Activated T-helper 9 cell treated with anti-CD3 and anti-CD28 coated beads, Interleukin-2, amount 50 U/mL, for 16 hours (primary cell): ENCODE data around the gene GNG13.
"Not testable (repeated sequence)": the region's sequence is repeated elsewhere in the genome, so short reads cannot be mapped to it uniquely, and the experiment has no call there.

Experiments used
- DNase-seq: peaks from one replicate; pipeline ENCODE4 v3.0.0-alpha.2; 2020; ENCODE audit warnings: low read depth

GNG13 gene, protein sequence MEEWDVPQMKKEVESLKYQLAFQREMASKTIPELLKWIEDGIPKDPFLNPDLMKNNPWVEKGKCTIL

DNA sequence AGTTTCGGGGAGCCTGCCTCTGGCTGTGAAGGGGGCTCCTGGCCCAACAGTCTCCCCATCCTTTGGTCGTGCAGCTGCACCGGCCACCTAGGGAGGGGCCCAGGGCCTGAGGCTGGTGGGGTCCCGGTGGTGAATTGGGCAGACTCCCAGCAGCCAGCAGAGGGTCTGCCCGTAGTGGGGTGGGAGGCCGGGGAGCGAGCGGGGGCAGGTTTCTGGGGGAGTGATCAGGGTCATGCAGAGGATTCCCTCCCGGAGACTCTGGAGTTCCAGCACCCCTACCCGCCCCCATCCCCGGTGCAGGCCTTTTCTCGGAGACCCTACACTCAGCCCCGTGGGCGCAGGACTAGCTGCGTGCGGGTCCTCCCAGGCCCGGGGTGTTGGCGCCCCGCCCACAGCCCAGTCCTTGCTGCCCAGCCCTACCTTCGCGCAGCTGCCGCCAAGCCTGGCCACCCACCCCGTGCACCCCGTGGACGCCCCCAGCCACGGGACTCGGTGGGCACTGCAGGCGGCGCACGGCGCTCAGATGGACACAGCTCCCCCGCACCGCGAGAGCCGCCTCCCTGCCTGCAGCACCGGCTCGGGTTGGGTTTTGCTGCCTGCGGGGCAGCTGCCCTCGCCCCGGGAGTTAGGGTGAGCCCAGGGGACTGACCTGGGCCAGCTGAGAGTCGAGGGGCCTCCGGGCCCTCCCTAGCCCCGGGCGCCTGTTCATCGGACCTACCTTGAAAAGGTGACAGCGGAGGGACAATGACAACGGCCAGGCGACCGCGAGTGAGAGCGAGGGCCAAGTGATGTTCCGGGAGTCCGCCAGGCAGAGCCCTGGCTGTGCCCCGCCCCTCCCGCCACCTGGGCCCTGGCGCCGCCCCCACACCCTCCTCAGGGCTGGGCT is at the start of gene GNG13:
TSS of gene GNG13 (minus strand) at position 787 of the 886 bp plus-strand sequence. CDS start 1,657 bp downstream, outside the sequence.
- no peak for DNase-seq

DNA sequence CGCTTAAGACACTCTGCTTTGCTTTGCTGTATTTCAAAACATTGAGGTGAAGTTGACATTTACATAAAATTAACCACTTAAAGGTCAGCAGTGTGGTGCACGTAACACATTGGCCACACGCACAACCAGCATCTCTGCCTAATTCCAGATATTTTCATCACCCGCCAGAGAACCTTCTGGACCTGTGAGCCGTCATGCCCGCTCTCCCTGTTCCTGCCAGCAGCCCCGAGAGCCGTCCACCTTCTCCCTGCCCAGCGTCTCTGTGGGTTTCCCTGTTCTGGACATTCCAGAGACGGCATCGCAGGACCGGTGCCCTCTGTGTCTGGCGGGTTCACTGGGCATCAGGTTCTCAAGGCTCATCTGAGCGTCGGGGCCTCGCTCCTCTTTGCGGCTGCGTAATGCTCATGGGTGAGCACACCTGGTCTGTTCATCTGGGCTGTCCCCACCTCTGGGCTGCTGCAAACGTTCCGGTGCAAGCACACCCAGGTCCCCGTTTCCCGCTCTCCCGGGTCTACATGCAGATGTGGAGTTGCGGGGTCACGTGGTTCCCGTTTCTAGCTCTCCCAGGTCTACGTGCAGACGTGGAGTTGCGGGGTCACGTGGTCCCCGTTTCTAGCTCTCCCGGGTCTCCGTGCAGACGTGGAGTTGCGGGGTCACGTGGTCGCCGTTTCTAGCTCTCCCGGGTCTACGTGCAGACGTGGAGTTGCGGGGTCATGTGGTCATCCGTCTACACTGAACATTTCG is 48.1 kb upstream of the GNG13 start:
- no peak for DNase-seq

DNA sequence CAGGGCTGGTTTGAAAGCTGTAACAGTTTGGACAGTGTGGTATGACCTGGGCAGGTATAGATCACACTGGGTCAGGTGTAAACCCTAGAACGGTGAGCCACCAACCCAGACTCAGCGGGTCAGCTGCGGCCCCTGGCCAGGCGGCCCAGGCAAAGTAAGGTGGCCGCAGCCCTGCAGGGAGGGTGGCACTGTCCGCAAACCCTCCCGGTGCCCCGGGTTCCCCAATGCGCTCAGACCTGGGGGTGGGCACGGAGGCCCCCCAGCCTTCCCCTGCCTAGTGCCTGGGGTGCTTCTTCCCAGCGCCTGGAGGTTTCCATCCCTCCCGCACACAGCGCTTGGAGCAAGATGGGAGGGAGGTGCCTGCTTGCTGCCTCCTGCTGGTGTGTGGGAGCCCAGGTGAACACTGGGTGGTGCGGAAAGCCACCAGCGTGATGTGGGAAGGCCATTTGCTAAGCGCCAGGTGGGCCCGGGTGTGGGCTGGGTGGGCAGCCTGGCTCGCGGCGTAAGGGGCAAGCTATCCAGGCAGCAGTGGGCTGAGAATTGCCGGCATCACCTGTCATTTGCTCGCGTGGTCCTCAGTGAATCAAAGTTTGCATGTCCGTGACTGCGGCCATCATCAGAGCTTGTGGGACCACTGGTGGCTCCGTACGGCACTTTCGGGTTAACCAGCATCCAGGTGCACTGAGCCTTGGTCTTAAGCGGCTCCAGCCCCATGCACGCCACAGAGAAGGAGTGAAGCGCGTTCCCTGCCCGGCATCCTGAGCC is 47.3 kb upstream of the GNG13 start:
- no peak for DNase-seq

DNA sequence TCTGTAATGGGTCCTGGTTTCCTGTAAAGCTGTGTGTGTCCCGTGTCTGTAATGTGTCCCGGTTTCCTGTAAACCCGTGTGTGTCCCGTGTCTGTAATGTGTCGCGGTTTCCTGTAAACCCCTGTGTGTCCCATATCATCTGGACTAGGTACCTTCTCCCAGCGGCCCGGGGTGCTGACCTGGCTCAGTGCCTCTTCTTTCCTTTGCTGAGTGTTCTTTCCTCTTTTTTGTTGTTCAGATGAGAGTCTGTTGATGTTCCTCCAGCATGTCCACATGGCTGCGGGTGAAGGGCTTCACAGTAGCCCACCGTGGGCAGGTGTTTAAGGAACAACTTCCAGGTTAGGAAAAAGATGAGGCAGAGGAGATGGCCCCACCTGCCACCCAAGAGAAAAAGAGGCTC is 46.6 kb upstream of the GNG13 start:
- DNase-seq: no peak

DNA sequence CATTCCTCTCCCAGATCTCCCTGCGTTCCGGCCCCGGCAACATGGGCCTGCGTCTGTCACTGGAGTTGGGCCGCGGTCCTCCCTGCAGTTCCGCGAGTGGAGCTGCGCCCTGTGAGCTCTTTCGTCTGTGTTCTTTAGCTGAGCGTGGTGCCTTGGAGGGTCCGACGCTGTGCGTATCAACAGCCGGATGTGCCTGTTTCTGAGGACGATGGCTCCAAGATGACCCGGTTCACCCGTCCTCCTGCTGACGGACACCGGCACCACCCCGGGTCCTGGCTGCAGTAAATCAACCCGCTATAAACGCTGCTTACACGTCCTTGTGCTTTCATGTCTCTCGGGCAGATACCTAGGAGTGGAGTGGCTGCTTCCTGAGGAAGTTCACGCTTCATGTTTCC is 44.8 kb upstream of the GNG13 start:
- DNase-seq: no peak

DNA sequence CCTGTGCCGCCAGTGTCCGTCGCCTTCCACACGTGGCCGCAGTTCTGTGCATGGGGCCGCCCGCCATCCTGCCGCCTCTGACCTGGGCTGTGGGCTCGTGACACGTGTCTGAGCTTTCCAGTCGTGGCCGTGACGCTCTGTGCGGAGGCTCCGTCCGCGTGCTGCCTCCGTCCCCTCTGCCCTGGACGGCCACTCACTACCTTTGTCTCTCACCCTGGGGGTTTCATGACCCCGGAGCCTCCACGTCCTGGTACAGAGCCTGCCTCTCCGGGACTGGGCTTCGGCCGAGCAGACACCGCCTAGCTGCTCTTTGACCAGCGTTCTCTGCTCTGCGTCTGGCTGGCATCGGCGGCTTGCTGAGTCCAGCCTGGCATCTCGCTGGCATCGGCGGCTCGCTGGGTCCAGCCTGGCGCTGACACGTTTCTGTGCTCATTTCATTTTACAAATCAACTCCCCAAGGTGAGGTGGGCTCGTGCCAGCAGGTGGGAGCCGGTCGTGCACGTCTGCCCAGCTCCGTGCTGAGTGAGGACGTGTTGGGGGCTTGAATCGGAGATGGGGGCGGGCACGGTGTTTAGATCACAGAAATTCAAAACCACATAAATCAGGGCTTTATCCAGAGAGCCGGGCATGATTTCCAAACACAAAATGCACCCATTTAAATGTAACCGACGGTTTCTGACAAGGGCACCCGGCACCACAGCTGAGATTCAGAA is 44.3 kb upstream of the GNG13 start:
- no peak for DNase-seq

DNA sequence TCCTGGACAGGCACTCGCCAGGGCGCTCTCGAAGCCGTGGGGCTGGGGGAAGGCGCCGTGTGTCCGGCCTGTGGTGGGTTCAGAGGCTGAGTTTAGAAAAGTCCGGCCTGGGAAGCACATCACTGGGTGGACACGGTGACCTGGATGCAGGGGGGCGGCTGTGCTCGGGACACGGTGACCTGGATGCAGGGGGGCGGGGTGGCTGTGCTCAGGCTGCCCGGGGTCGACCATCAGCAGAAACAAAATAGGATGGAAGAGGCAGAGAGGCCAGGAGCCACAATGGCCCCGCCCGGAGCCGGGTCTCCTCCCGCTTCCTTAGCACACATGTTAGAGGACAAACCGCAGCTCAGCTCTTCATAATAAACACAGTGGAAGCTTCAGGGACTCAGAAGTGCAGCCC is 43.2 kb upstream of the GNG13 start:
- DNase-seq: no peak

DNA sequence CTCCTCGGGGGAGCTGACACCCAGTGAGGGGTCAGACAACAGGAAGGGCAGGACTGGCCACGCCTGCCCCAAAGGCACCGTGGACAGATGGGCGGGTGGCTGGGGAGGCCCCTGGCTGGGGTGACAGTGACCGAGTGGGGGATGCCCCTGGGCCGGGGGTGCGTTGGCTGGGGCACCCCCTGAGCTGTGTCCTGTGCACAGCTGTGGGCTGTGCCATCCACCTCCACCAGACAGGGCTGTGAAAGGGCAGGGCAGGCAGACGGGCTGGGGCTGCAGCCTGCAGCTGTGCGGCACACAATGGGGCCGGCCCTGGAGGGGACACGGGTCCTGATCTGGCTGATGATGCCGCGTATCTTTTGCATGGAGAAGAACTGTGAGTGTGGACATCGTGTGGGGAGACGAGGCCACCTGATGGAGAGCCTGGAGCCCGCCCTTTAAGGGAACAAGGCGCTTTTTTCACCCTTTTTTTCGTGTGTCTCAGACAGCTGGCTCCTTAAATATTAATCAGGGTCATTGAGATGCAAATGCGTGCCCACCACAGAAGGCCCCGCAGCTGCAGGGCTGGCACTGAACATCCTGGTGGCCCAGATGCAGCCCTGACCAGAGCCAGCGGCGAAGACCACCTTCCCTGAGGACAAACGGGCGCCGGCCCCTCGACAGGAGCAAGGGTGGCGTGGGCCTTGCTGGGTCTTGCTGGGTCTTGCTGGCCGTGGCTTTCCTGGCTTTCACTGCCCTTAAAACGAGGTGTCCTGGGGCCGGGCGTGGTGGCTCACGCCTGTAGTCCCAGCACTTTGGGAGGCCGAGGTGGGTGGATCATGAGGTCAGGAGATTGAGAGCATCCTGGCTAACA is 42.4 kb upstream of the GNG13 start:
- no peak for DNase-seq

DNA sequence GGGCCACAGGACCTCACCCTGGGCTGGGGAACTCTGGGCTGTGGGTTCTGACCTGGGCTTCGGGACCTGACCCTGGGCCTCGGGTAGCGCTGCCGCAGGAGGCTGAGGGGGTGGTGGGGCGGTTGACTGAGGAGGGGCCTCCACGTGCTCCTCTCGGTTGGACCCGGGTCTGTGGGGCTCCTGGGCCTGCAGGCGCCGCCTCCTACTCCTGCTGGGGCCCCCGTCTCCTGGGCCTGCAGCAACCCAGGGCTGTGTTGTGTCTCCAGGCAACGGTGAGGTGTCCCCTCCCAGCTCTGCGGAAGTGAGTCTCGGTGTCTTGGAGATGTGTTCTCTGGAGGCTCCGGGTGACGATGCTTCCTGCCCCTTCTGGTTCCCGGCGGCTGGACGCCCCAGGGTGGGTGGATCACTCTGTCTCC is 41.5 kb upstream of the GNG13 start:
- DNase-seq: no peak

DNA sequence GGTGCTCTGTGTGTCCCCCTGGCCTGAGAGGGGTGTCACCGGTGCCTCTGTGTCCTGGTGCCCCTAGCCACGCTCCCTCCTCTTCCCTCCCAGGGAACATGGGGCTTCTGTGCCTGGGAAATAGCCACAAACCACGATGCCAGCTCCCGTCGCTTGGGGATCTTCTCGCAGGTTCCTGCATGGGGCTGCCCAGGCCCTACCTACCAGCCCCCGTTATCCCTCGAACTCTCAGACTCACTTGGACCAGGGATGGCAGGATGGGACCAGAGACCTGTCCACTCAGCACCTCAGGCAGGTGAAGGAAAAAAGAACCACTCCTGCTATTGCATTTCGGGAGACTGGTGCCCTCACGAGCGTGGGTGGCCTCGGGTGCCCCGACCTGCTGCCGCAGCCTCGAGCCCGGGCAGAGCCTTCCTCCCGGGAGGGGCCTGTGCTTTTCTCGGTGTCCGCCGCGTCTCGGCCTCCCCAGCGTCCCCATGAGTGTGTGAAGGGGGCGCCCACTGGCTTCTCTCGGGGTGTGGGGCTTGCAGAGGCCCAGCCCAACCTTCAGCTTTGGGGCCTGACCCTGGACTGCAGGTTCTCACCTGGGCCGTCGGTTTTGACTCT is 41.0 kb upstream of the GNG13 start:
- DNase-seq: no peak

DNA sequence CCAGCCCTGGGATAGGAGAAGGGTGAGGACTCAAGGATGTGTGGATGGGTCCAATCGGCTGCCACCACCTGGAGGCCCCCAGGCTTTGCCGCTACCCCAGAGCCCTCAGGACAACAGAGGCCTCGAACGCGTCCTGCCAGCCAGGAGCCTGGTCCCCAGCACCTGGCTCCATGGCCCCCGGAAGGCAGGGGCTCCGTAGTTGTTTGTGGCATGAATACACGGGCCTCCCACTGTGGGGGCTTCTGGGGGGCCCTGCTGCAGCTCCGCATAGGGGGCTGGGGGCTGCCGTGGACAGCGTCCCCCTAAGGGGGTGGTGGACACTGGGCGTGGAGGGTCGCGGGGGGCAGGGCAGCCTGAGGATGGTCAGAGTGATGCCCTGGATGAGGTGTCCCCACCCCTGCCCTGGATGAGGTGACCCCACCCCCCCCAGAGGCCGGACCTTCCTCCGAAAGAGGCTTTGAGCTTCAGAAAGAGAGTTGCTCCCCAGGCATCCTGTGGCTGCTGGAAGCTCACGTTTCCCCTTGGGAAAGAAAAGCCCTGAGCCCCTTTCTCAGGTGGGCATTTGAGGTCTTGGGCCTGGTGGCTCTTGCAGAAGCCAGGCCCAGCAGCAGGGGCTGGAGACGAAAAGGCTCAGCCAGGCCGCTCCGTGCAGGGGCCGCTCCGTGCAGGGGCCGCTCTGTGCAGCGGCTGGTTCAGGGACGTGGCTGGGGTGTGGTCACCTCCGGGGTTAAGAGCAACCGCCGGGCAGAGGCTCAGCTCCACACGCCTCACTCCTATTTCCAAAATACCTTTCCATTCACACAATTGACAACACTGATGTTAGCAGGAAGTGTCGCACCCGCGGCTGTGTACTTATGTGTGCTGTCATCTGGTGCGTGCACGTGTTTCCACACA is 40.3 kb upstream of the GNG13 start:
- DNase-seq: no peak

DNA sequence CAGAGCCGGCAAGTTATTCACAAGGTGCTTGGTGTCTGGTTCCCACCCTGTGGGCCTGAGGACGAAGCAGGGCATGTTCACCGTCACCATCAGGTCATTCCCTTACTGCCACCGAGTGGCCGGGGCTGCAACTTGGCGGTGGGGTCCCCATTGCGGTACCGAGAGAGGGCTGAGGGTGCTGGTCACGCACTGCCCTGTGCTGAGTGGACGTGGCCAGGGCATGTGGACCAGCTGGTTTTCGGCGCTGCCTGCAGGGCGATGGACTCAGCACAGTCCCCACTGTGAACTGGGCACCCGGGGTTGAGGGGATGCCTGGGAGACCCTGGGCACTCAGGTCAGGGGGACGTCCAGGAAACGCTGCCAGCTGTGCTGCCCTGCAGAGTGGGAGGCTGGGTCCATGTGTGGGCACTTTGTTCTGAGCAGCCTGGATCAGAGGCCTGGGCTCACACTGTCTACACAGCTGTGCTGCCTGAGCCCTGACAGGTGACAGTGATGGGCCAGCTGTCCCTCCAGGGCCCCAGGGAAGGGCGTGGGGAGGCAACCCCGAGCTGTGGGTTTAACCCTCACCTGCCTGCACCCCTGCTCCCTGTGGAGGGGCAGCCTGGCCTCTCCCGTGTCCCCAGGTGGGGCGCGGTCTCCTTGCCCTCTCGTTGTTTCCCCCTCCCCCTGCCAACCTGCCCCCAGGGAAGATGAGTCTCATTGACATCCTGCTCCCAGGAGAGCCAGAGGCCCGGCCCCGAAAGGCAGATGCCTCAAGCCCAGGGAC is 39.3 kb upstream of the GNG13 start:
- DNase-seq: no peak

DNA sequence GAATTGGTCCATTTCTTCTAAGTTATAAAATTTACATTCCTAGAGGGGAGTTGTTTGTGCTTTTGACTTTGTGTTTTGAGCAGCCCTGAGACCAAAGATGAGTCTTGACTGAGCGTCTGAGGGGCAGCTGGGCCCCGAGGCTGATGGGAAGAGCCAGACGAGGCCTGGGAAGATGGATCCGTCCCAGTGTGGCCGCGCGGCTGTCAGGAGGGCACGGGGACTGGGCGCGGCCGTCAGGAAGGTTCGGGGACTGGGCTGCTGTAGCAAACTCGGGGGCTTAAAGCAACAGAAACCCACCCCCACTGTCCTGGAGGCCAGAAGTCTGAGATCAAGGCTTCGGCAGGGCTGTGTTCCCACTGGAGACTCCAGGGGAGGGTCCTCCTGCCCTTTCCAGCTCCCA is 38.2 kb upstream of the GNG13 start:
- DNase-seq: no peak

DNA sequence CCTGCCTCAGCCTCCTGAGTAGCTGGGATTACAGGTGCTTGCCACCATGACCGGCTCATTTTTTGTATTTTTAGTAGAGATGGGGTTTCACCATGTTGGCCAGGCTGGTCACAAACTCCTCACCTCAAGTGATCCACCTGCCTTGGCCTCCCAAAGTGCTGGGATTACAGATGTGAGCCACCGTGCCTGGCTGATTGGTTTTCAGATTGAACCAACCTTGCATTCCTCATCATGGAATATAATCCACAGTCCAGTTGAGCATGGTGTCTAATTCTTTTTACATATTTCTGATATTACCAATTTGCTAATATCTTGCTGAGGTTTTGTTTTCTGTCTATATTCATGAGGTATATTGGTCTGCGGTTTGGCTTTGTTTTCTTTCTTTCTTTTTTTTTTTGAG is 36.3 kb upstream of the GNG13 start:
- DNase-seq: not testable (repeated sequence)

DNA sequence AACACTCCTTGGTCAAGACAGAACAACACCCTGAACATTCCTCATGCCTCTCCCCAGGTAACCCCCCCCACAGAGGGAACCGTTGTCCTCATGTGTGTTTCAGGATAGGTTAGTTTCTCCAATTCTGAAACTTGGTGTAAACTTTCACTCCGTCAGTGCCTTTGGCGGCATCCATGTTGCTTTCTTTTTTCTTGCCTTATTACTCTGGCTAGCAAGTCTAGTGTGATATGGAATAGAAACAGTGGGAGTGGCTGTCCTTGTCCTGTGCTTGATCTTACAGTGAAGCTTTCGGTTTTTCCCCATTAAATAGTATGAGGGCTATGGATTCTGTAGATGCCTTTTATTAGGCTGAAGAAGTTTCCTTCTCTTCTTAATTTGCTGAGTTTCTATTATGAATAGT is 35.7 kb upstream of the GNG13 start:
- no peak for DNase-seq

DNA sequence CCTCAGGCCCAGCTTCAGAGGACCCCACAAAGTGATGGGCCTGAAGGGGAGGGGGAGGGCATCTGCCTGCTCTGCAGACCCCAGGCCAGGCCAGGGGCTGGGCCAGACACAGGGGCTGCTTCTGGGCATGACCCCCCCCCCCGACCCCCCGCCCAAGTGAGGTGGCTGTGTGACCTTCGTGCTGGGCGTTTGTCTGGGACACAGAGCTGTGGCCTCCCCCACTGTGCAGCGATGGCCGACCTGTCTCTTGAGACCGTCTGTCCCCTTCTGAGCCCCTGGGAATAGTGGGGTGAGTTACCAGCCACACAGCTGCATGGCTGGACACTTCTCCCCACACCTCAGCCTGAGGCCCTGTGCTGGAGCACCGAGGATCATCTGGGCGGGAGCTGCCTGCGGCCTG is 34.8 kb upstream of the GNG13 start:
- no peak for DNase-seq

DNA sequence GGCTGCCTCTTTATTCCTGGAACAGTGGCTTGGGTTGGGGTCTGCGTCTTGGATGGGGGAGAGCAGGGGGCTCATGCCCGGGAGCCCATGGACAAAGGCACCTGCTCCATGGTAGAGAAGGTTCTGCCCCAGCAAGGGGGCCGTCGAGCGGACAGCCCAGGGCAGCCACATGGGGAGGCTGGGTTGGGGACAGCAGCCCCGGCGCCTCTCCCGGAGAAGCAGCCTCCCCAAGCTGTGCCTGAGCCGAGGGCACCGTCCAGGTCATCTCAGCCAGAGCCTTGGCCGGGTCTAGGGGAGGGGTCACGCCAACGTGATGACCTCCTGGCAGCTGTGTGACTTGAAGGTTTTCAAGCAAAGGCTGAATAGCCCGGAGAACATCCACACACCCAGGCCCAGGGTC is 32.9 kb upstream of the GNG13 start:
- no peak for DNase-seq

DNA sequence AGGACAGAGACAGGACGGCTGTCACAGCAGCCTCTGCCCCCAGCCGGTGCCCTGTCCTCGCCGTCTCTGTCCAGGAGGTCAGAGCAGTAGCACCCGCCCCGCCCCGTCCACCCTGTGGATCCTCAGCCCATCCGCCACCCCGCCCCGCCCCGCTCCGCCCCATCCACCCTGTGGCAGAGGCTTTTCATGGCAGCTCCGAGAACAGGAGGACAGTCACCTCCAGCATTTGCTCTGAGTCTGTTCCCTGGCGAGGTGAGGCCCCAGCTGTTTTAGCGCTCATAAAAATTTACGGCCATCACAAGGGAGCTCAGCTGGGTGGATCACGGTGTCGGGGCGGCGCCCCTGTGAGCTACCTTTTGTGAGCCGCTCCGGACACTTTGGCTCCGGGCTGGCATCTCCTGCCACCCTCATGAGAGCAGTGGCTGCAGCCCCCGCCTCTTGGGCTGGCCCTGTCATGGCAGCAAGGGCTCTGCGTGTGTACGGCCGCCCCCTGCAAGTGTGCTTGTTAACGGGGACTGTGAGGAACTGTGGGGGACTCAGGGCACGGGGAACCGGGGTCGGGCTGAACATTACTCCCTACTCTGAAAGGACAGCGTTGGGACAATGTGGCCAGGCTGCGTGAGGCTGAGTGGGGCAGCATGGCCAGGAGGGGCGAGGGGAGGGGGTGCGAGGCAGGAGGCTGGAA is 32.3 kb upstream of the GNG13 start:
- DNase-seq: no peak
